Gastrocnemius medialis (tissue), 4 donors: ENCODE results near the gene DBT.

Experiments
- CTCF ChIP-seq, 5 experiments: fragments of 450-650 bp in 3 of 5; fragments of 200-600 bp in 2 of 5; sonication (generic) in 2 of 5; IDR thresholded peaks in 4 of 5; conservative IDR thresholded peaks in 1 of 5; 1 replicate in 4 of 5; 2 replicates in 1 of 5; pipeline ENCODE4 v1.5.1; 2016 to 2019; ENCODE audit warnings: antibody characterized with exemption in 5 of 5, mild to moderate bottlenecking in 3 of 5, moderate library complexity in 3 of 5
- POLR2A ChIP-seq, 2 donors: fragments of 450-650 bp; IDR thresholded peaks; one replicate each; pipeline ENCODE4 v1.6.1; 2017; ENCODE audit warnings: antibody characterized with exemption in 2 of 2, mild to moderate bottlenecking in 2 of 2, moderate library complexity in 2 of 2

- TF ChIP-seq CTCF (IDR thresholded peaks at IDR 0.05 in 4 of 5, conservative IDR thresholded peaks at IDR 0.05 in 1 of 5), result no peak
- TF ChIP-seq POLR2A (IDR thresholded peaks at IDR 0.05), result no peak
Observed at GRCh38 chr1:100168051-100168450, 81.6 kb downstream of the DBT start.
